Kidney epithelial cell (primary cell): ENCODE data around the gene SFSWAP. TPM values are rescaled to one million over a fixed set of nuclear protein-coding genes. Genes with fewer than 3 reads are reported as not detected.

Experiments
- DNase-seq: peaks from one replicate; pipeline ENCODE4 v3.0.0-alpha.2; 2010; ENCODE audit warnings: low read depth
- H3K27me3 ChIP-seq: 2 replicates; pipeline ENCODE4 v1.6.0; 2011; ENCODE audit warnings: low read length; ENCODE audit not compliant: control insufficient read depth, insufficient read depth
- H3K36me3 ChIP-seq: 2 replicates; pipeline ENCODE4 v1.5.1; 2011; ENCODE audit warnings: low read length; ENCODE audit not compliant: control insufficient read depth, insufficient read depth
- H3K4me3 ChIP-seq: 2 replicates; pipeline ENCODE4 v1.5.1; 2011; ENCODE audit warnings: low read depth, mild to moderate bottlenecking, control low read depth, low read length
- total RNA-seq: library from RNA; depleted of rRNA; stranded (reverse); fragments of >200 nt; gene quantifications from 2 replicates; pipeline ENCODE4 v1.2.3, GENCODE V29; 2015
- TF ChIP-seq, protein P1 (sequence below): IDR thresholded peaks from 2 replicates; pipeline ENCODE4 v1.5.1; 2011; ENCODE audit warnings: mild to moderate bottlenecking, moderate library complexity, low read length, control low read depth, inconsistent platforms; ENCODE audit not compliant: insufficient read depth, poor library complexity, severe bottlenecking

Gene SFSWAP
- total RNA-seq, 1 donor from 2014 or later: 27.7 TPM

DNA sequence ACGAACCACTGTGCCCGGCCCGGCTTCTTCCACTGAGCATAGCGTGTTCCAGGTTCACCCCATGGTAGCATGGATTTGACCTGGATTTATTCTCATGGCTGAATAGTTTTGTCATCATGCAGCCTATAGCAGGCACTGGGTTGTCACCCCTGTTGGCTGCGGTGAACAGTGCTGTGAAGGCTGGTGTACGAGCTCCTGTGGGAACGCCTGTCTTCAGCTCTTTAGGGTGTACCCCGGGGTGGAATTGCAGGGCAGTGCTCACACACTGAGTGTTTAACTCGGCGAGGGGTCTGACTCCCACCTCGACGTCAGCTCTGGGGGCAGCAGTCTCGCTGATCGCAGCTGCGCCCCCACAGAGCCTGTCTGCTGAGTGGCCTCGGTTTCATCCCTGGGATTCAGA lies 132.6 kb downstream of the SFSWAP start:
- TF ChIP-seq, protein P1, sequence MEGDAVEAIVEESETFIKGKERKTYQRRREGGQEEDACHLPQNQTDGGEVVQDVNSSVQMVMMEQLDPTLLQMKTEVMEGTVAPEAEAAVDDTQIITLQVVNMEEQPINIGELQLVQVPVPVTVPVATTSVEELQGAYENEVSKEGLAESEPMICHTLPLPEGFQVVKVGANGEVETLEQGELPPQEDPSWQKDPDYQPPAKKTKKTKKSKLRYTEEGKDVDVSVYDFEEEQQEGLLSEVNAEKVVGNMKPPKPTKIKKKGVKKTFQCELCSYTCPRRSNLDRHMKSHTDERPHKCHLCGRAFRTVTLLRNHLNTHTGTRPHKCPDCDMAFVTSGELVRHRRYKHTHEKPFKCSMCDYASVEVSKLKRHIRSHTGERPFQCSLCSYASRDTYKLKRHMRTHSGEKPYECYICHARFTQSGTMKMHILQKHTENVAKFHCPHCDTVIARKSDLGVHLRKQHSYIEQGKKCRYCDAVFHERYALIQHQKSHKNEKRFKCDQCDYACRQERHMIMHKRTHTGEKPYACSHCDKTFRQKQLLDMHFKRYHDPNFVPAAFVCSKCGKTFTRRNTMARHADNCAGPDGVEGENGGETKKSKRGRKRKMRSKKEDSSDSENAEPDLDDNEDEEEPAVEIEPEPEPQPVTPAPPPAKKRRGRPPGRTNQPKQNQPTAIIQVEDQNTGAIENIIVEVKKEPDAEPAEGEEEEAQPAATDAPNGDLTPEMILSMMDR: no peak
- Histone ChIP-seq H3K4me3 (no peak overlapping the region), H3K36me3 (no peaks in the 10 kb centered on the region), H3K27me3 (peaks cover 2% of the 10 kb centered on the region)
- no peak for DNase-seq

DNA sequence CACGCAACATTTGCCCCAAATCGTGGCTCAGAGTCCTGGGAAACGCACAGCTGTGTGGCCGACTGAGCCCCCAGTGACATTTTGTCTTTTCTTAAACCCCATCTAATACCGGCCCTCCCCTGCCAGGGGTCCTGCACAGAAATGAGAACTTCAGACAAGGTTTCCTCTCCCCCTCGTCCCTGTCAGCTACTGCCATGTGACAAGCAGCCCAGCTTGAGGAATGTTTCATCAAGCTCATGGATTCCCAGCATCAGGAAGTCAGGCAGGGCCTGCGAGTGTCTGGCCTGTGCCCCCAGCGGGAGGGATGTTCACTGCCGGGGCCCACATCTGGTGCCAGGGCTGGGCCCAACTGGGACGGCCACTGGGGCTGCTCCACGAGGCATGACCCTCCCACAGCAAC lies 133.2 kb downstream of the SFSWAP start:
- no peak for DNase-seq
- Histone ChIP-seq H3K27me3 (no peaks in the 10 kb centered on the region), H3K4me3 (no peak overlapping the region), H3K36me3 (no peaks in the 10 kb centered on the region)
- TF ChIP-seq, protein P1: no peak

DNA sequence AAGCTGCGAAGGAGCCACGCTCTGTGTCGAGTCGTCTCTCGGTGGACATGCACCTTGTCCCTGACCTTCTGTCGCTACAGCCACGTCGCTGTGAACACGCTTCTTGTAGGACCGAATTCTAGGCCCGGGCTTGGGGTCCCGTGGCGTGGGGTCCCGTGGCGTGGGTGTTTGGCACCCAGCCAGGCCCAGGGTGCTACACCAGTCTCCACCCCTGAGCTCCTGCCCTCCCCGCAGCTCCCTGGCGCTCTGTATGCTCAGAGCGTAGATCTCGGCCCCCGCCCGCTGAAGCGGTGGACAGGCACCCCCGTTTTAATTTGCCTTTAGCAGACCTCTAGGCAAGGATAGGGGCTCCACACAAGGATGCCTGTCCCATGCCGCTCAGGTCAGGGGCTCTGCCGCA lies 133.8 kb downstream of the SFSWAP start:
- Histone ChIP-seq H3K4me3 (no peak overlapping the region), H3K36me3 (no peaks in the 10 kb centered on the region), H3K27me3 (no peaks in the 10 kb centered on the region)
- TF ChIP-seq, protein P1: no peak
- DNase-seq: no peak

DNA sequence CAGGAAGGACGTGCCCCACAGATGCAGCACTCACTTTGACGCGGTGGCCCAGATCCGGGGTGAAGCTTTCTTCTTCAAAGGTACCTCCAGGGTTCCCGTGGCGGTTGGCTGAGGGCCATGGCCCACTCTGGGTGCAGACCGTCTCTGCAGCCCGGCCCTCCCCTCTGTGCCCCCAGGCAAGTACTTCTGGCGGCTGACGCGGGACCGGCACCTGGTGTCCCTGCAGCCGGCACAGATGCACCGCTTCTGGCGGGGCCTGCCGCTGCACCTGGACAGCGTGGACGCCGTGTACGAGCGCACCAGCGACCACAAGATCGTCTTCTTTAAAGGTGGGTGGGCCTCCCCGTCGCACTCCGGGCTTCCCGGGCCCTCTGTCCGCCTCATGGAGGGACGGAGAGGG lies 134.2 kb downstream of the SFSWAP start:
- Histone ChIP-seq H3K4me3 (no peak overlapping the region), H3K27me3 (no peaks in the 10 kb centered on the region), H3K36me3 (no peaks in the 10 kb centered on the region)
- no peak for DNase-seq
- TF ChIP-seq, protein P1: no peak

DNA sequence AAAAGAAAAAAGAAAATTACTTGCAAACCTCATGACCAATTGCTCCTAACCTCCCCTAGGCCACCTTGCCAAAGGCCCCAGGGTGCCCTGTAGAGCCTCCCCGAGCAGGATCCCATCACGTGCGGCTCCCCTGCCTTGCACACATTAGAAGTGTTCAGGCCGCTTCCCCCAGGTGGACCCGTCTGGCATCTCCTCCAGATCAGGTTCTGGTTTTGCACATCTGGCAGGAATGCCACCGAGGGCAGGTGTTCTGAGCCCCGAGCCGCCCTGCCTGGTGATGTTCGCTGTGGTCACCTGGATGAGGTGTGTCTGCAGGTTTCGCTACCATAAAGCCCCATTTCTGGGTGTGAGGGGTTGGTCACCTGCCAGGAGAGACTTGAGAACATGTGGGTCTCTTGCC lies 136.6 kb downstream of the SFSWAP start:
- no peak overlapping the region for H3K4me3 ChIP-seq
- H3K36me3 ChIP-seq: no peaks in the 10 kb centered on the region
- no peak for DNase-seq
- H3K27me3 ChIP-seq: no peaks in the 10 kb centered on the region
- TF ChIP-seq, protein P1: no peak

DNA sequence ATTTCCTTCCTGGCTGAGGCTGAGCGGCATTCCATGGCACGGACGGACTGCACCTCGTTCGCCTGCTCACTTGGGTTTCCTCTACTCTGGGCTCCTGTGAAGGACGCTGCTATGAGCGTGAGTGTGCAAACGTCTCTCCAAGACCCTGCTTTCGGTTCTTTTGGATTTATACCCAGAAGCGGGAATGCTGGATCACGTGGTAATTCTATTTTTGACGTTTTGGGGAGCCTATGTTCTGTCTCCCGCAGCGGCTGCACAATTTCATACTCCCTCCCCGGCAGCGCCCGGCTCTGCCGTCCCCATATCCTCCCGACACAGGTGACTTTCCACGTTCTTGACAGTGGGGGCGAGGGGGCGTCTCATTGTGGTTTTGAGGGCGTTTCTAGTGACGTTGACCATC lies 137.9 kb downstream of the SFSWAP start:
- DNase-seq: no peak
- TF ChIP-seq, protein P1: no peak
- H3K36me3 ChIP-seq: no peaks in the 10 kb centered on the region
- no peaks in the 10 kb centered on the region for H3K27me3 ChIP-seq
- H3K4me3 ChIP-seq: no peak overlapping the region

Other genes starting within 250 kb of the SFSWAP start
- 1.7 and 7.3 TPM in 2 replicates for gene MMP17, start 117.3 kb downstream of the SFSWAP start, total RNA-seq
- gene ULK1, start 183.5 kb downstream of the SFSWAP start, total RNA-seq: 14.7 and 20.4 TPM in 2 replicates
- 22.9 and 23.5 TPM in 2 replicates for gene PUS1, start 218.2 kb downstream of the SFSWAP start, total RNA-seq
- 21.4 and 21.7 TPM in 2 replicates for gene EP400, start 238.9 kb downstream of the SFSWAP start, total RNA-seq